ENCODE data around the gene RFPL2.
"Not testable (repeated sequence)": the region's sequence is repeated elsewhere in the genome, so short reads cannot be mapped to it uniquely, and the experiment has no call there.

The RFPL2 gene

GRCh38 chr22:32175683-32176644 is 28.9 kb downstream of the RFPL2 start:
- in situ Hi-C loops (cut with HindIII; ENCODE audit: low sequenced_read_pairs): no loop called here

GRCh38 chr22:32175115-32175514 is 29.8 kb downstream of the RFPL2 start:
- in situ Hi-C loops (cut with HindIII; ENCODE audit: low sequenced_read_pairs): no loop called here

- in situ Hi-C loops (cut with HindIII; ENCODE audit: low sequenced_read_pairs): no loop called here
Observed at GRCh38 chr22:32165681-32166080, 39.2 kb downstream of the RFPL2 start.

GRCh38 chr22:32164075-32164860 is 40.6 kb downstream of the RFPL2 start:
- in situ Hi-C loops (cut with HindIII; ENCODE audit: low sequenced_read_pairs): no loop called here

GRCh38 chr22:32160411-32160810 is 44.5 kb downstream of the RFPL2 start:
- in situ Hi-C loops (cut with HindIII; ENCODE audit: low sequenced_read_pairs): not testable (repeated sequence)

- in situ Hi-C loops (cut with HindIII; ENCODE audit: low sequenced_read_pairs): no loop called here
Observed at GRCh38 chr22:32158712-32159533, 46.0 kb downstream of the RFPL2 start, which contains the start of gene C22orf42. TSS of gene C22orf42 (minus strand) at chr22:32159303. CDS start at chr22:32159215, 88 bp downstream.

GRCh38 chr22:32157632-32158031 is 47.2 kb downstream of the RFPL2 start:
- in situ Hi-C loops (cut with HindIII; ENCODE audit: low sequenced_read_pairs): not testable (repeated sequence)

- in situ Hi-C loops (cut with HindIII; ENCODE audit: low sequenced_read_pairs): not testable (repeated sequence)
Observed at GRCh38 chr22:32154727-32155126, 50.1 kb downstream of the RFPL2 start.

- in situ Hi-C loops (cut with HindIII; ENCODE audit: low sequenced_read_pairs): not testable (repeated sequence)
Observed at GRCh38 chr22:32151641-32152040, 53.2 kb downstream of the RFPL2 start.

GRCh38 chr22:32150647-32151046 is 54.2 kb downstream of the RFPL2 start:
- in situ Hi-C loops (cut with HindIII; ENCODE audit: low sequenced_read_pairs): not testable (repeated sequence)

GRCh38 chr22:32148372-32148771 is 56.5 kb downstream of the RFPL2 start:
- in situ Hi-C loops (cut with HindIII; ENCODE audit: low sequenced_read_pairs): not testable (repeated sequence)

- in situ Hi-C loops (cut with HindIII; ENCODE audit: low sequenced_read_pairs): not testable (repeated sequence)
Observed at GRCh38 chr22:32147128-32147527, 57.7 kb downstream of the RFPL2 start.

- in situ Hi-C loops (cut with HindIII; ENCODE audit: low sequenced_read_pairs): no loop called here
Observed at GRCh38 chr22:32144496-32145274, 60.2 kb downstream of the RFPL2 start.

GRCh38 chr22:32142600-32142999 is 62.3 kb downstream of the RFPL2 start:
- in situ Hi-C loops (cut with HindIII; ENCODE audit: low sequenced_read_pairs): no loop called here

- in situ Hi-C loops (cut with HindIII; ENCODE audit: low sequenced_read_pairs): not testable (repeated sequence)
Observed at GRCh38 chr22:32140688-32141087, 64.2 kb downstream of the RFPL2 start.
